Activated CD4-positive, alpha-beta T cell treated with anti-CD3 and anti-CD28 coated beads for 48 hours (primary cell): Measurements from ENCODE around the gene ACADS.
A peak's percentile ranks its signal among the peaks of the same experiment; 100 is the strongest.
"Not testable (repeated sequence)": the region's sequence is repeated elsewhere in the genome, so short reads cannot be mapped to it uniquely, and the experiment has no call there.

Experiments
- DNase-seq: peaks from one replicate; pipeline ENCODE4 v3.0.0-alpha.2; 2020

ACADS gene

GRCh38 chr12:120703311-120703942 is 22.2 kb upstream of the ACADS start:
- no peak for DNase-seq

GRCh38 chr12:120705618-120706017 is 20.0 kb upstream of the ACADS start:
- DNase-seq = no peak

- DNase-seq = no peak
Measured at GRCh38 chr12:120706029-120706428, 19.6 kb upstream of the ACADS start.

- DNase-seq = no peak
Measured at GRCh38 chr12:120708651-120709050, 17.0 kb upstream of the ACADS start.

- peak; percentile 82 for DNase-seq
Measured at GRCh38 chr12:120710031-120710804, 15.4 kb upstream of the ACADS start, which contains the start of gene UNC119B. TSS of gene UNC119B (plus strand) at chr12:120710458. CDS start at chr12:120710475, 17 bp downstream.

GRCh38 chr12:120710805-120711296 is 14.8 kb upstream of the ACADS start:
- DNase-seq = peak; percentile 49

- DNase-seq = no peak
Measured at GRCh38 chr12:120711411-120711810, 14.2 kb upstream of the ACADS start.

GRCh38 chr12:120712610-120713009 is 13.0 kb upstream of the ACADS start:
- no peak for DNase-seq

- DNase-seq = peak; percentile 81
Measured at GRCh38 chr12:120713861-120714482, 11.7 kb upstream of the ACADS start.

GRCh38 chr12:120718055-120718454 is 7.6 kb upstream of the ACADS start:
- DNase-seq = no peak

- no peak for DNase-seq
Measured at GRCh38 chr12:120719072-120719471, 6.6 kb upstream of the ACADS start.

GRCh38 chr12:120719496-120720233 is 6.0 kb upstream of the ACADS start:
- DNase-seq = no peak

- no peak for DNase-seq
Measured at GRCh38 chr12:120720234-120720986, 5.2 kb upstream of the ACADS start.

- DNase-seq = no peak
Measured at GRCh38 chr12:120720987-120721801, 4.4 kb upstream of the ACADS start.

GRCh38 chr12:120721866-120722265 is 3.8 kb upstream of the ACADS start:
- no peak for DNase-seq

- DNase-seq = no peak
Measured at GRCh38 chr12:120722784-120723183, 2.8 kb upstream of the ACADS start.

- no peak for DNase-seq
Measured at GRCh38 chr12:120724720-120725119, 906 bp upstream of the ACADS start.

GRCh38 chr12:120725151-120725658 is 421 bp upstream of the ACADS start:
- no peak for DNase-seq

- no peak for DNase-seq
Measured at GRCh38 chr12:120726510-120726793, 826 bp downstream of the ACADS start.

GRCh38 chr12:120726961-120727360 is 1.3 kb downstream of the ACADS start:
- no peak for DNase-seq

- DNase-seq = not testable (repeated sequence)
Measured at GRCh38 chr12:120732198-120732597, 6.6 kb downstream of the ACADS start.
